CD8-positive, alpha-beta memory T cell (primary cell): ENCODE results near the gene ANXA6. TPM values are rescaled to one million over a fixed set of nuclear protein-coding genes. Genes with fewer than 3 reads are reported as not detected.

ENCODE experiments used
- CTCF ChIA-PET: fragments of 350-600 bp; sonication (Branson Sonifier 250); formaldehyde crosslinking; loops from one replicate; lab custom pipeline; 2021; ENCODE audit warnings: antibody characterized with exemption; lab: Charles Lee
- POLR2A ChIA-PET: fragments of 350-600 bp; sonication (Branson Sonifier 250); formaldehyde crosslinking; loops from one replicate; lab custom pipeline; 2021; ENCODE audit warnings: antibody characterized with exemption; lab: Charles Lee
- DNase-seq, 5 donors: peaks; one replicate each; pipeline versions ENCODE4 v3.0.0 to v3.0.0-alpha.2; 2020 to 2022; ENCODE audit warnings: mixed read lengths in 1 of 5
- H3K27ac ChIP-seq: one replicate; pipeline ENCODE4 v1.7.0; 2013; ENCODE audit warnings: low read depth, mild to moderate bottlenecking, low read length, moderate library complexity
- H3K27me3 ChIP-seq: 2 replicates; pipeline ENCODE4 v1.7.0; 2013; ENCODE audit warnings: low read length, mild to moderate bottlenecking; ENCODE audit not compliant: insufficient read depth, poor library complexity, severe bottlenecking
- H3K36me3 ChIP-seq: 2 replicates; pipeline ENCODE4 v1.7.0; 2013; ENCODE audit warnings: mild to moderate bottlenecking, low read length, moderate library complexity; ENCODE audit not compliant: insufficient read depth
- H3K4me1 ChIP-seq: 2 replicates; pipeline ENCODE4 v1.7.0; 2013; ENCODE audit warnings: mild to moderate bottlenecking, low read length, moderate library complexity; ENCODE audit not compliant: insufficient read depth
- H3K4me3 ChIP-seq: 2 replicates; pipeline ENCODE4 v1.7.0; 2013; ENCODE audit warnings: mild to moderate bottlenecking, low read length
- H3K9me3 ChIP-seq: 2 replicates; pipeline ENCODE4 v1.7.0; 2013; ENCODE audit warnings: mild to moderate bottlenecking, low read length
- H3K27ac Mint-ChIP-seq, 8 donors: one replicate each; pipeline ENCODE4 v1.8.0; 2020 to 2021; ENCODE audit warnings: mixed read lengths in 8 of 8, mild to moderate bottlenecking in 6 of 8, inconsistent platforms in 3 of 8, moderate library complexity in 3 of 8
- H3K27me3 Mint-ChIP-seq, 2 donors: one replicate each; pipeline ENCODE4 v1.8.0; 2020 to 2021; ENCODE audit warnings: mixed read lengths in 2 of 2, mild to moderate bottlenecking in 1 of 2, moderate library complexity in 1 of 2
- H3K36me3 Mint-ChIP-seq, 3 donors: one replicate each; pipeline ENCODE4 v1.8.0; 2020 to 2021; ENCODE audit warnings: mixed read lengths in 3 of 3, inconsistent platforms in 1 of 3, mild to moderate bottlenecking in 1 of 3
- H3K4me1 Mint-ChIP-seq, 3 donors: one replicate each; pipeline ENCODE4 v1.8.0; 2020 to 2021; ENCODE audit warnings: mixed read lengths in 3 of 3, inconsistent platforms in 1 of 3, mild to moderate bottlenecking in 1 of 3
- H3K4me3 Mint-ChIP-seq, 7 donors: one replicate each; pipeline ENCODE4 v1.8.0; 2020 to 2021; ENCODE audit warnings: mixed read lengths in 7 of 7, mild to moderate bottlenecking in 6 of 7, moderate library complexity in 4 of 7, inconsistent platforms in 2 of 7
- H3K9me3 Mint-ChIP-seq, 5 donors: one replicate each; pipeline ENCODE4 v1.8.0; 2020 to 2022; ENCODE audit warnings: mixed read lengths in 5 of 5, mild to moderate bottlenecking in 3 of 5, moderate library complexity in 2 of 5, inconsistent platforms in 1 of 5
- polyA plus RNA-seq: library from polyadenylated mRNA; unstranded; fragments of 300-500 nt; fragmentation: Illumina TruSeq; gene quantifications from one replicate; pipeline ENCODE4 v1.2.3, GENCODE V29; 2021
- total RNA-seq, 2 experiments: library from RNA; stranded (reverse); gene quantifications; one replicate each; pipeline ENCODE4 v1.2.3, GENCODE V29; 2021

ANXA6 gene
- total and polyA plus RNA-seq, 3 experiments from 2014 or later = 351 to 459 (median 452) TPM

- H3K27me3 Mint-ChIP-seq = no peaks in the 10 kb centered on the region
- Histone ChIP-seq H3K9me3 (no peaks in the 10 kb centered on the region), H3K4me3 (peak overlapping the region; percentile 23), H3K27ac (peak overlapping the region; percentile 41), H3K4me1 (peaks cover 57% of the 10 kb centered on the region), H3K27me3 (no peaks in the 10 kb centered on the region), H3K36me3 (no peaks in the 10 kb centered on the region)
- peak overlapping the region; percentile 59 to 95 (median 86) for H3K27ac Mint-ChIP-seq
- no peaks in the 10 kb centered on the region for H3K9me3 Mint-ChIP-seq
- CTCF ChIA-PET = interaction anchor here (0.7 to 2.8 kb wide), 7 partner anchors 18 to 79 kb away, joined by 3 to 20 read pairs (median 5); no protein-coding TSS in a partner anchor
- H3K36me3 Mint-ChIP-seq = peaks cover 0 to 2% (median 0%) of the 10 kb centered on the region in 3 donors
- peaks cover 43 to 62% (median 60%) of the 10 kb centered on the region in 3 donors for H3K4me1 Mint-ChIP-seq
- peak overlapping the region; percentile 49 to 87 (median 62) for H3K4me3 Mint-ChIP-seq
- POLR2A ChIA-PET = interaction anchor here (1.0 to 1.2 kb wide), 2 partner anchors 12 to 166 kb away, joined by 5 to 7 read pairs; partner anchors contain the start of gene GM2A
- peak in 1 of 5 donors; percentile 22 for DNase-seq
These were observed 71.2 kb downstream of the ANXA6 start for GRCh38 chr5:151086192-151086869.

DNA sequence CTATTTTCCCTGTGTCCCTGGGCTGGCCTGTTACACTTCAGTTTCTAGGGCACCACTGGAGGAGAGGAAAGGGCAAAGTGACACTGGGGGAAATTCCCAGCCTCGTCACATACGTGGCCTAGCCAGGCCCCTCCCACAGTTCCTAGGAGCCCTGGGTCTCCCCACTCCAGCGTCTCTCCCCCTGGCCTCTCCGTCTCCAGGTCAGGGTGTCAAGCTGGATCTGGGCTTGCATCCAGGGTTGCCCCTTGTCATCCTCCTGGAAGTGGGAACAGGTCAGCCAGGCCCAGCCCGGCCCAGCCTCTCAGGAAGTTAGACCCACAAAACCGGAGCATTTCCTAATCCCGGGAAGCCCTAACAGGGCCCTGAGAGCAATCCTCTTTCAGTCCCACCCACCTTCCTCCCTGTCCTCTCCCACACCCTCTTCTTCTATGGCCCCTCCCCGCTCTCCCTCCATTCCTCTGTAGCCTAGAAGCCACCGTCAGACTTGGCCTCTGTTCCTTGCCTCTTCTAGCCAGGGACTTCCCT is 72.0 kb downstream of the ANXA6 start:
- no peaks in the 10 kb centered on the region for H3K9me3 Mint-ChIP-seq
- H3K4me3 Mint-ChIP-seq = peak overlapping the region in 6 of 7 donors; percentile 51 to 87 (median 62)
- DNase-seq = peak in 3 of 5 donors; percentile 37 to 57 (median 53)
- POLR2A ChIA-PET = no interaction called here
- Histone ChIP-seq H3K27me3 (no peaks in the 10 kb centered on the region), H3K27ac (peak overlapping the region; percentile 19), H3K4me3 (no peak overlapping the region), H3K9me3 (no peaks in the 10 kb centered on the region), H3K36me3 (no peaks in the 10 kb centered on the region), H3K4me1 (peaks cover 59% of the 10 kb centered on the region)
- no peaks in the 10 kb centered on the region for H3K27me3 Mint-ChIP-seq
- CTCF ChIA-PET = interaction anchor here (0.7 to 3.4 kb wide), 4 partner anchors 30 to 65 kb away, joined by 3 to 20 read pairs (median 11); no protein-coding TSS in a partner anchor
- H3K36me3 Mint-ChIP-seq = peaks cover 0 to 5% (median 0%) of the 10 kb centered on the region in 3 donors
- H3K4me1 Mint-ChIP-seq = peaks cover 46 to 63% (median 63%) of the 10 kb centered on the region in 3 donors
- peak overlapping the region; percentile 48 to 95 (median 84) for H3K27ac Mint-ChIP-seq

GRCh38 chr5:151084363-151084762 is 73.2 kb downstream of the ANXA6 start:
- peak overlapping the region in 7 of 8 donors; percentile 24 to 95 (median 82) for H3K27ac Mint-ChIP-seq

GRCh38 chr5:151083081-151083676 is 74.4 kb downstream of the ANXA6 start:
- Mint-ChIP-seq H3K27me3 (no peaks in the 10 kb centered on the region), H3K27ac (peak overlapping the region; percentile 68 to 97 (median 90)), H3K4me3 (peak overlapping the region; percentile 12 to 96 (median 86)), H3K36me3 (peaks cover 1 to 18% (median 2%) of the 10 kb centered on the region in 3 donors), H3K9me3 (no peaks in the 10 kb centered on the region), H3K4me1 (peaks cover 69 to 87% (median 82%) of the 10 kb centered on the region in 3 donors)
- no peak overlapping the region for H3K4me3 ChIP-seq
- ChIA-PET POLR2A (interaction anchor here (1.0 to 1.4 kb wide), 2 partner anchors 15 kb away, joined by 3 to 5 read pairs; no protein-coding TSS in a partner anchor), CTCF (interaction anchor here (0.9 to 5.0 kb wide), 7 partner anchors 10 to 383 kb away, joined by 3 to 40 read pairs (median 4); partner anchors contain the start of gene RBM22)
- H3K36me3 ChIP-seq = no peaks in the 10 kb centered on the region
- H3K4me1 ChIP-seq = peaks cover 79% of the 10 kb centered on the region
- peak in 4 of 5 donors; percentile 22 to 76 (median 46) for DNase-seq
- no peaks in the 10 kb centered on the region for H3K27me3 ChIP-seq
- H3K27ac ChIP-seq = no peak overlapping the region
- no peaks in the 10 kb centered on the region for H3K9me3 ChIP-seq

More at GRCh38 chr5:151084363-151084762, 73.2 kb downstream of the ANXA6 start:
- Histone ChIP-seq H3K9me3 (no peaks in the 10 kb centered on the region), H3K27ac (no peak overlapping the region), H3K4me3 (no peak overlapping the region), H3K36me3 (no peaks in the 10 kb centered on the region), H3K27me3 (no peaks in the 10 kb centered on the region), H3K4me1 (peaks cover 67% of the 10 kb centered on the region)
- ChIA-PET POLR2A (interaction anchor here (1.4 kb wide), 1 partner anchor 16 kb away, joined by 3 read pairs; no protein-coding TSS in a partner anchor), CTCF (interaction anchor here (0.7 to 3.4 kb wide), 5 partner anchors 9 to 32 kb away, joined by 3 to 16 read pairs (median 4); no protein-coding TSS in a partner anchor)
- no peaks in the 10 kb centered on the region for H3K27me3 Mint-ChIP-seq
- H3K4me1 Mint-ChIP-seq = peaks cover 57 to 75% (median 70%) of the 10 kb centered on the region in 3 donors
- H3K9me3 Mint-ChIP-seq = no peaks in the 10 kb centered on the region
- DNase-seq = no peak
- H3K4me3 Mint-ChIP-seq = peak overlapping the region in 5 of 7 donors; percentile 15 to 63 (median 32)
- H3K36me3 Mint-ChIP-seq = peaks cover 0 to 10% (median 0%) of the 10 kb centered on the region in 3 donors

DNA sequence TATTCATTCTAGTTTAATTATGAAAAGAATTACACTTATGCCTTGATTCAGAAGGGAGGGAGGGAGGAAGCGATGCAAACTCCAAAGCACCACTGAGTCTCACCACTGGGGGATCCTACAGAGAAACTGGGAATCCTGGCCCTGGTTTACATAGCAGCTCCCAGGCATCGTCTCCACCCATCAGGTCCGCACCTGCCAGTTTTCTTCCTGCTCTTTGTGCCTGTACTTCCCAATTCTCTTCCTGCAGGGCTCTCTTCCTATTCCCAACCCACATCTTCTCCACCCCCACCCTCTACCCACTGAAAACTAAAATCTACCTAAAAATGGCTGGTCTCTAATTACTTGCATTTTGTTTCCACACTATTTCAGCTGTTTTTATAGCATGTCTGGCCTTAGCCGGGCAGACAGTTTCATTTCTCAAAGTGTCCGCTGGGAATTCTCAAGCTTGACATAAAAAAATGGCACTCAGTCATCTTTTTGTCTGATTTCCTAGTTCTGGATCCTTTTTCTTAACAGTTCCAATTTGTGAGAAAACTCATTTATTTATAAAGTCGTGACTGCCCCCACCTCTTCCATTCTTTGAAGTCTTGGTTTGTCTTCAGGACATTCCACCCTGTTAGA is 75.2 kb downstream of the ANXA6 start:
- H3K4me3 ChIP-seq = no peak overlapping the region

DNA sequence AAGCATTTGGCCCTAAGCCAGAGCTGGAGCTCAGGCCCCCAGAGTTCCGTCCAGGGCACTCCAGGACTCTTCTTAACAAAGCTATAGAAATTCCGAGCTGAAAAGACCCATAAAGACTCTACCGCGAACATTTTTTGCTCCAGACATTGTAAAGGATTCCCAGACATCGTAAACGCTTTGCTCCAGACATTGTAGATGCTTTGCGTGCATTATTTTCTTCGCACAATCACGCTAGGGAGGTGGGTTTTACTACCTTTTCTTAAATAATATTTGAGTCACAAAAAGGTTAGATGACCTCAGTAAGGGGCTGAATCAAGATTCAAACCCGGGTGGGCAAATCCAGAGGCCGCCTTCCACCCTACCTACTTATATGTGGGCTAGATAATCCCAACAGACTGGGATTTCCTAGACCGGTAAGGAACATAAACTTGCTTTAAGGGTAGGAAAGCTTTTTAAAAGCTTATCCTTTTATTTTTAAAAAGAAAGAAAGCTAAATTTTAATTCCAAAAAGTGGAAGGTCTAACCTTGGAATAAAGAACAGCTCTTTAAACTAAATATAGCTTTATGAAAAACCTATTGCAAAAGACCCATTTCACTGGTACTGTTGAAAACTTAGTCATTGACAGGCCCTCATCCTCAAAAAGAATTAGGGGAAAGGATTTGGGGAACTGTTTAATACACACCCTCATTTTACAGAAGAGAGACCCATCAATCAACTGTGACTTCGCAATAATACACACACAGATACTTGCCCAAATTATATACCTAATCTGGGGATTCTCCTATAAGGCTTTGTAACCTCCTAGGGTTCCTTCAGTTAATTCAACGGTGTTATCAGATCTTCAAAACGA is 75.9 kb downstream of the ANXA6 start:
- POLR2A ChIA-PET = interaction anchor here (1.0 to 2.1 kb wide), 5 partner anchors 9 to 142 kb away, joined by 3 to 8 read pairs (median 5); partner anchors contain the start of gene CCDC69
- H3K36me3 Mint-ChIP-seq = peaks cover 6 to 34% (median 10%) of the 10 kb centered on the region in 3 donors

More for the DNA sequence above, 75.2 kb downstream of the ANXA6 start:
- Mint-ChIP-seq H3K27me3 (no peaks in the 10 kb centered on the region), H3K4me3 (peak overlapping the region; percentile 14 to 96 (median 86)), H3K9me3 (no peaks in the 10 kb centered on the region), H3K4me1 (peaks cover 73 to 91% (median 86%) of the 10 kb centered on the region in 3 donors), H3K36me3 (peaks cover 6 to 26% (median 6%) of the 10 kb centered on the region in 3 donors), H3K27ac (peak overlapping the region in 7 of 8 donors; percentile 82 to 98 (median 96))
- no peaks in the 10 kb centered on the region for H3K9me3 ChIP-seq
- ChIA-PET CTCF (interaction anchor here (0.8 to 5.0 kb wide), 8 partner anchors 14 to 36 kb away, joined by 3 to 40 read pairs (median 5); no protein-coding TSS in a partner anchor), POLR2A (interaction anchor here (0.5 to 1.6 kb wide), 3 partner anchors 11 to 107 kb away, joined by 5 to 6 read pairs (median 6); no protein-coding TSS in a partner anchor)
- H3K4me1 ChIP-seq = peaks cover 84% of the 10 kb centered on the region
- no peaks in the 10 kb centered on the region for H3K27me3 ChIP-seq
- H3K27ac ChIP-seq = peak overlapping the region; percentile 97
- DNase-seq = peak in 1 of 5 donors; percentile 26
- H3K36me3 ChIP-seq = peaks cover 2% of the 10 kb centered on the region

More for the DNA sequence above, 75.9 kb downstream of the ANXA6 start:
- CTCF ChIA-PET = interaction anchor here (0.8 to 5.0 kb wide), 8 partner anchors 8 to 44 kb away, joined by 3 to 40 read pairs (median 4); no protein-coding TSS in a partner anchor
- peak overlapping the region; percentile 83 to 96 (median 89) for H3K4me3 Mint-ChIP-seq
- Histone ChIP-seq H3K4me1 (peaks cover 84% of the 10 kb centered on the region), H3K27me3 (no peaks in the 10 kb centered on the region), H3K36me3 (peaks cover 8% of the 10 kb centered on the region), H3K4me3 (peak overlapping the region; percentile 93), H3K9me3 (no peaks in the 10 kb centered on the region), H3K27ac (peak overlapping the region; percentile 97)
- no peaks in the 10 kb centered on the region for H3K9me3 Mint-ChIP-seq
- H3K27me3 Mint-ChIP-seq = no peaks in the 10 kb centered on the region
- peak overlapping the region; percentile 82 to 99 (median 96) for H3K27ac Mint-ChIP-seq
- H3K4me1 Mint-ChIP-seq = peaks cover 74 to 91% (median 86%) of the 10 kb centered on the region in 3 donors
- no peak for DNase-seq
